Naive B cell (primary cell): ENCODE results near the gene KMT5B. TPM values are rescaled to one million over a fixed set of nuclear protein-coding genes. Genes with fewer than 3 reads are reported as not detected.
A peak's percentile ranks its signal among the peaks of the same experiment; 100 is the strongest.

Experiments used
- ATAC-seq, 2 donors: fragments of 150-1000 bp; cut with Tn5 transposase; 2 replicates each; pipeline ENCODE4 v1.10.0; 2021; ENCODE audit warnings: low read depth in 2 of 2, mild to moderate bottlenecking in 2 of 2, moderate library complexity in 2 of 2
- DNase-seq: peaks from one replicate; pipeline ENCODE4 v3.0.0; 2022
- H3K27ac Mint-ChIP-seq, 6 donors: one replicate each; pipeline ENCODE4 v1.8.0; 2020 to 2022; ENCODE audit warnings: mild to moderate bottlenecking in 6 of 6, mixed read lengths in 6 of 6, moderate library complexity in 5 of 6, inconsistent platforms in 2 of 6
- H3K27me3 Mint-ChIP-seq, 3 donors: one replicate each; pipeline ENCODE4 v1.8.0; 2021 to 2022; ENCODE audit warnings: mixed read lengths in 3 of 3, mild to moderate bottlenecking in 1 of 3
- H3K36me3 Mint-ChIP-seq, 2 donors: one replicate each; pipeline ENCODE4 v1.8.0; 2020 to 2022; ENCODE audit warnings: mixed read lengths in 2 of 2, inconsistent platforms in 1 of 2, mild to moderate bottlenecking in 1 of 2
- H3K4me1 Mint-ChIP-seq, 3 donors: one replicate each; pipeline ENCODE4 v1.8.0; 2020 to 2022; ENCODE audit warnings: mixed read lengths in 3 of 3, inconsistent platforms in 1 of 3, mild to moderate bottlenecking in 1 of 3, moderate library complexity in 1 of 3
- H3K4me3 Mint-ChIP-seq, 8 donors: one replicate each; pipeline ENCODE4 v1.8.0; 2020 to 2022; ENCODE audit warnings: mild to moderate bottlenecking in 8 of 8, mixed read lengths in 8 of 8, moderate library complexity in 8 of 8, inconsistent platforms in 2 of 8
- H3K9me3 Mint-ChIP-seq, 7 donors: one replicate each; pipeline ENCODE4 v1.8.0; 2020 to 2022; ENCODE audit warnings: mixed read lengths in 7 of 7, mild to moderate bottlenecking in 5 of 7, inconsistent platforms in 2 of 7, moderate library complexity in 1 of 7
- polyA plus RNA-seq, 6 donors: library from polyadenylated mRNA; unstranded; fragments of 300-500 nt; fragmentation: Illumina TruSeq; gene quantifications; one replicate each; pipeline ENCODE4 v1.2.3, GENCODE V29; 2021; ENCODE audit warnings: low read depth in 6 of 6

The KMT5B gene
- polyA plus RNA-seq, 6 donors from 2014 or later, result 34.7 to 67.8 (median 46.3) TPM

DNA sequence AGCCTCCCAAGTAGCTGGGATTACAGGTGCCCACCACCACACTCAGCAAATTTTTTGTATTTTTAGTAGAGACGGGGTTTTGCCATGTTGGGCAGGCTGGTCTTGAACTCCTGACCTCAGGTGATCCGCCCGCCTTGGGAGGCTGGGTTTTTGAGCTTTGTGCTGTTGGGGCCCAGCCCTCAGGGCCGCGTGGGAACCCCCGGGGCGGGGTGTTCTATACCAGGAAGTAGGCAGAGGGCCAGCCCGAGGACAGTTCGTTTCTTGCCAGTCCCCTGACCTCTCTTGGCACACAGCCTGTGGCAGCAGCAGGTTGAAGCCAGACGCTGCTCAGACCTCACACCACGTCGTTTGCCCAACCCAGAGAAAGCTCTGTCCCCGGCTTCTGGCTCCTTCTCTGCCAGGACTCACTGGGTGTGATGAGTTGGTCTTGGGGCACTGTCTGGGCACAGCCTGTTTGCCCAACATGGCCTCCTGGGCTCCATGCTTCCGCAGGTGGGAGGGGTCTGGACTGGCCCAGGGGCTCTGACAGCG, 67.0 kb downstream of the KMT5B start:
- Mint-ChIP-seq H3K36me3 (no peaks in the 10 kb centered on the region), H3K27me3 (peaks cover 0 to 14% (median 4%) of the 10 kb centered on the region in 3 donors), H3K4me1 (peaks cover 5 to 14% (median 10%) of the 10 kb centered on the region in 3 donors), H3K4me3 (no peak overlapping the region), H3K9me3 (no peaks in the 10 kb centered on the region), H3K27ac (peak overlapping the region in 1 of 6 donors; percentile 81)
- DNase-seq (no peak), ATAC-seq (no peak)

DNA sequence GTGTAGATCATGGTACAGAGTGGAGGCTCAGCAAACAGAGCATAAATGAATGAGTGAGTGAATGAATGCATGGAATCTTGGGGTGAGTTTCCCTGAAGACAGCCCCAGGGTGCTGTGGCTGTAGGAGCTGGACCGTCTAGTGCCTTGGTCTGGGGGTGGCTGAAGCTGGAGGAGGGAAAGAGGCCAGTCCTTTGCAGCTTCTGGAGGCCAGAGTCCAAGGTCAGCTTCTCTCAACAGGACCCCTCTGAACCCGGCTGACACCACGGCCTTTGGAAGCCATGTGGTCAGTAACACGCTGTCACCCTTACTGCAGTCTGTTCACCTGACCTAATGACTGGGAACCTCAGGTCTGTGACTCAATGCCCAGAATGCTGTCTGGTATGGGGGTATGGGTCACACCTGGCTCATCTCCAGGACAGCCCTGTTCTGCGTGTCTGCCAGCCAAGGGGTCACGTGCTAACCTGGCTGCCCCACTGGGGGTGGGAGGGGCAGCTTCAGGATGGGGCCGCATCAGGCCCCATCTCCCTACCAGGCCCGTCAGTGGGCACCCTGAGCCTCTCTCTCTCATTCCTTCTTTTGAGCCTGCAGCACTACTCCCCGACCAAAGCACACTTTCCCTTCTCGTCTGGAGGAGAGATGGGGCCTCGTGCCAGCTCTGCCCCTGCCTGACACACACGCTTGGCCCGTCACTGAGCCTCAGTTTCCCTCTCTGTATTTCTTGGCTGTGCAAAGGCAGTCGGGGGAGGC, 67.8 kb downstream of the KMT5B start:
- Mint-ChIP-seq H3K9me3 (no peaks in the 10 kb centered on the region), H3K27me3 (peaks cover 0 to 14% (median 4%) of the 10 kb centered on the region in 3 donors), H3K4me1 (peaks cover 5 to 20% (median 14%) of the 10 kb centered on the region in 3 donors), H3K4me3 (no peak overlapping the region), H3K36me3 (no peaks in the 10 kb centered on the region), H3K27ac (no peak overlapping the region)
- DNase-seq, result no peak
- no peak for ATAC-seq

DNA sequence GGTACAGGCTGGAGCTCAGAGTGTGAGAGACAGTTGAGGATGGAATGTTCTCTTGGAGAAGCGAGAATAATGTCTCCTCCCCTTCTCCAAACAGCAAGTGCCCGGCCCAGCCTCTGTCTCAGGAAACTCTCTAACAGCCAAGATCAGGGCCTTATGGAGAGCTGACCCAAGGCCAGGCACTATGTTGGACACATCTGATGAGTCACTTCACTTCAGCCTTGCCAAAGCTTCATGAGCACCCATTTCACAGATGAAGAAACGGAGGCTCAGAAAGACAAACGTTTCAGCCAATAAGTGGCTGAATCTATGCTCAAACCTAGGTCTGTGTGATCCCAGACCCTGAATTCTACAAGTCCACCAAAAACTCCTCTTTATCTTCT, 69.8 kb downstream of the KMT5B start:
- no peak for DNase-seq
- Mint-ChIP-seq H3K27me3 (peaks cover 2 to 16% (median 7%) of the 10 kb centered on the region in 3 donors), H3K36me3 (no peaks in the 10 kb centered on the region), H3K4me1 (peaks cover 5 to 20% (median 14%) of the 10 kb centered on the region in 3 donors), H3K4me3 (no peak overlapping the region), H3K27ac (no peak overlapping the region), H3K9me3 (no peaks in the 10 kb centered on the region)
- ATAC-seq, result no peak

DNA sequence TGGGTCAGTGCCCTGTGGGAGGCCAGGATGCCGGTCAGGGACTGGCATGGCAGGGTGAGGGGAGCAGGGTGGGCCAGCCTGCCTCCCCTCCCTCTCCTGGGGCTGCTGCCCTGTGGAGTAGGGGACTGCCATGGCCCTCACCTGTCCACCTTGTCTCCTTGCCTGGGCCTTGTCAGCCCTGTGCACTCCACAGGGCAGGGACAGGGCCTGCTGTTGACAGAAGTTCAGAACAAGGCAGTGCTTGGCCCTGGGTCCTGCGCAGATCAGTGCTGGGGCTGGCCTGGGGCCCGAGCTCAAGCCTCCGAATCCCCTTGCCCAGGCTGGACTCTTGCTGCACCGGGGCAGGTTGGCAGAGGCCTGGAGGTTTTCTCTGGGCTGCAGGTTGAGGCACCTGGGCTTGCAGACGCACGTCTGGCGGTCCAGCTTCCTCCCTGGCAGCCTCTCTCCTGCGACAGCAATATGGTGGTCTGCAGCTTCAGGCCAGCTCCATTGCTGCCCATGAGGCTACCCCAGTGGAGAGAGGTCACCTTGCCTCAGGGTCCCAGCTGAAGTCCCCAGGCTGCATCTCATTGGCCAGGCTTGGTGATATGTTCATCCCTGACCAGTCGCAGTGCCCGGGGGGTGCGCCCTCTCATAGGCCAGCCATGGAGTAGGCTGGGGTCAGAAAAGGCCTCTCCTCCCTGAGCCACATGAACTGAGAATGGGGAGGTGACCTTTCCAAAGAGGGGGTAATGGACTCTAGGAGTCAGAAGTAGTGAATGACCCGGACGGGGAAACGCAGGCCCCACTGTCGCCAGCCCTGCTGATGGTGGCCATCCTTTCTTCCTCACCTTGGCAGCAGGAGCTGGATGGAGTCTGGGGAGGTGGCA, 70.4 kb downstream of the KMT5B start:
- no peak for ATAC-seq
- Mint-ChIP-seq H3K9me3 (no peaks in the 10 kb centered on the region), H3K27me3 (peaks cover 8 to 22% (median 13%) of the 10 kb centered on the region in 3 donors), H3K36me3 (no peaks in the 10 kb centered on the region), H3K4me3 (peak overlapping the region in 1 of 8 donors; percentile 46), H3K4me1 (peaks cover 5 to 20% (median 14%) of the 10 kb centered on the region in 3 donors), H3K27ac (peak overlapping the region in 2 of 6 donors; percentile 56 to 57)
- DNase-seq, result no peak

DNA sequence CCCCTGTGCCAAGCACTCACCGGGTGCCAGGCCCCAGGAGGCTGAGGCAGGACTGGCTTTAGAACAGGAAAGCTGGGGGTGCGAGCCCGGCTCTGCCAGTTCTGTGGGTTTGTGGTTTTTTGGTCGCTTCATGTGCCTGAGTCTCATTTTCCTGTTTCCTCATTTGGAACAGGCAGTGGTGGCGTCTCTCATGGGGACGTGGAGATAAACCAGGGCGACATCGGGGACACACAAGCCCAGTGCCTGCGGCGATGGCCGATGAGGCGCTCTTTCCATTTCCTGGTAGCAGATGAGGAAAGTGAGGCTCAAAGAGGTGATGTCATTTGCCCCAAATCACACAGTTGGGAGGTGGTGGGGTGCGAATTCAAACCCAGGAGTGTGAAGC, 71.1 kb downstream of the KMT5B start:
- peaks cover 5 to 20% (median 14%) of the 10 kb centered on the region in 3 donors for H3K4me1 Mint-ChIP-seq
- peaks cover 11 to 23% (median 13%) of the 10 kb centered on the region in 3 donors for H3K27me3 Mint-ChIP-seq
- H3K27ac Mint-ChIP-seq, result peak overlapping the region in 3 of 6 donors; percentile 11 to 42 (median 19)
- DNase-seq, result peak; percentile 23
- H3K4me3 Mint-ChIP-seq, result peak overlapping the region in 5 of 8 donors; percentile 10 to 63 (median 54)
- no peaks in the 10 kb centered on the region for H3K9me3 Mint-ChIP-seq
- no peaks in the 10 kb centered on the region for H3K36me3 Mint-ChIP-seq
- peak; percentile 69 to 81 for ATAC-seq

DNA sequence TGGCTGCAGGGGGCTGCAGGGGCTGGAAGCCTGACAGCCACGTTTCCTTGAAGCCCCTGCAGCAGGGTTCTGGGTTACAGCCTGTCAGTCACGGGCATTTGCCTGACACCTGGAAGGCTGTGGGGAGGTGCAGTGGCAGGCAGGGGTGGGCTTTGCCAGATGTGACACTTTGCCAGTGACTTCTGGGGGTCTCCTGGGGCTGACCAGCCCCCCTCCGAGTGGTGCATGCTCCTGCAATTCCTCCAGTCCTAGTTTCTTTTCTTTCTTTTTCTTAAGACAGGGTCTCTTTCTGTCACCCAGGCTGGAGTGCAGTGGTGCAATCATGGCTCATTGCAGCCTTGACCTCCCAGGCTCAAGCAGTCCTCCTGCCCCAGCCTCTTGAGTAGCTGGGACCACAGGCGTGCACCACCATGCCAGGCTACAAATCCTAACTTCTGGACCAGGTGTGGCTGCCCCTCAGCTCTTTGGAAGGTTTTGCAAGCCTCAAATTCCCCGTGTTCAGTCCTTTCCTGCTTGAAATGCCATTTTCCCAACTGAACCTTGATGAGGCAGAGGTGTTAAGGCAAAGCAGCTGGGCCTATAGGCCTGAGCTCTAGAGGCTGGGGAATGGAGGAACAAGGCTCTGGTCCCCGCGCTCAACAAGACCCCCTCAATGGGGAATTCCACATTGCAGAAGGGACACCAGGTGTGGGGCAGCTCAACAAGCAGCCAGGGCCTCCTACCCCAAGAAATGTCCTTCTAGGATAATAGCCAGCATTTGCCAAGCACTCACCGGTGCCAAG, 71.7 kb downstream of the KMT5B start:
- Mint-ChIP-seq H3K4me3 (peak overlapping the region in 6 of 8 donors; percentile 10 to 75 (median 56)), H3K4me1 (peaks cover 5 to 20% (median 14%) of the 10 kb centered on the region in 3 donors), H3K36me3 (no peaks in the 10 kb centered on the region), H3K27me3 (peaks cover 11 to 23% (median 13%) of the 10 kb centered on the region in 3 donors), H3K9me3 (no peaks in the 10 kb centered on the region), H3K27ac (no peak overlapping the region)
- DNase-seq, result no peak
- peak; percentile 55 to 56 for ATAC-seq

DNA sequence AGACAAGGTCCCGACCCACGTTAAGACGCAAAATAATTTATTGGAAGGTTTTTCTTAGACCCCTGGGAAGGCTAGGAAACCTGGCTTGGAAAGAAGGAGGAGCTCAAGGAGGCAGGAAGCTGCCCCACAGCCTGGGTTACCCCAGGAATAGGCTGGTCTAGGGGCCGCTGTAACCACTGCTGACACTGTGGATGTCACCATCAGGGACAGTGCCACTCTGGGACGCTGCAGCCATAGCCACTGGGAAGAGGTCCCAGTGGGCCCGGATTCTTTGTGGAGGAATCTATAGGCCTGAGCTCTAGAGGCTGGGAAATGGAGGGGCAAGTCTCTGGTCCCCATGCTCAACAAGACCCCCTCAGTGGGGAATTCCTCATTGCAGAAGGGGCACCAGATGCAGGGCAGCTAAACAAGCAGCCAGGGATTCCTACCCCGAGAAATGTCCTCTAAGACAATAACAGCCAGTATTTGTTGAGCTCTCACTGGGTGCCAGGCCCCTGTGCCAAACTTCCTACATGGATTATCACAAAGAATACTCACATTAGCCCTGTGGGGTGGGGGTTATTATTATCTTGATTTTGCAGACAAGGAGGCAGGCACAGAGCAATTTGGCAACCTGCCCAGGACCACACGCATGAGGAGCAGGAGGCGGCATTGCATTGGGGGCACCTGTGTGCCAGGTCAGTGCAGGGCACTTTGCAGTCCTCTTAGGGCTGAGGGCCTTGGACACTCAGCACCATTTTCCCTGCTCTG, 72.4 kb downstream of the KMT5B start:
- H3K27me3 Mint-ChIP-seq, result peaks cover 11 to 25% (median 17%) of the 10 kb centered on the region in 3 donors
- H3K36me3 Mint-ChIP-seq, result no peaks in the 10 kb centered on the region
- ATAC-seq, result no peak
- peaks cover 5 to 20% (median 14%) of the 10 kb centered on the region in 3 donors for H3K4me1 Mint-ChIP-seq
- H3K27ac Mint-ChIP-seq, result no peak overlapping the region
- H3K4me3 Mint-ChIP-seq, result no peak overlapping the region
- no peak for DNase-seq
- no peaks in the 10 kb centered on the region for H3K9me3 Mint-ChIP-seq

DNA sequence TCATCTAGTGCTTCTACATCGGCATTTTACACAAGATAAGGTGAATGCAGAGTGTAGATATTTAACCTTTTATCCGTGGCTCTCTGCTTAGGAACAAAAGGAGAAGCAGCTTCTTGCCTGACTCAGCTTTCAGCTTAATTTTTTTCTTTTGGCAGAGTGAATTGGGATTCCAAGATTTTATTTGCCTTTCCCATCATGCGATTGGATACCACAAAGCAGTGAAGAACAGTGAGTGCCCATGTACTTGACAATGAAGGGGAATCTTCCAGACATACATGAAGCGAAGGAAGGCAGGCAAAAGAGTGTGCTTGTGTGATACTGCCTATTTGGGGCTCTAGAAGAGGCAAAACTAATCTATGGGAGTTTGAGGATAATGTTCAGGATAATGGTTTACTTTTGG, 74.9 kb downstream of the KMT5B start:
- H3K27me3 Mint-ChIP-seq, result peaks cover 11 to 26% (median 17%) of the 10 kb centered on the region in 3 donors
- H3K4me3 Mint-ChIP-seq, result no peak overlapping the region
- H3K36me3 Mint-ChIP-seq, result no peaks in the 10 kb centered on the region
- DNase-seq, result no peak
- ATAC-seq, result no peak
- H3K9me3 Mint-ChIP-seq, result peaks cover 0 to 7% (median 0%) of the 10 kb centered on the region in 7 donors
- no peak overlapping the region for H3K27ac Mint-ChIP-seq
- H3K4me1 Mint-ChIP-seq, result peaks cover 5 to 20% (median 14%) of the 10 kb centered on the region in 3 donors

DNA sequence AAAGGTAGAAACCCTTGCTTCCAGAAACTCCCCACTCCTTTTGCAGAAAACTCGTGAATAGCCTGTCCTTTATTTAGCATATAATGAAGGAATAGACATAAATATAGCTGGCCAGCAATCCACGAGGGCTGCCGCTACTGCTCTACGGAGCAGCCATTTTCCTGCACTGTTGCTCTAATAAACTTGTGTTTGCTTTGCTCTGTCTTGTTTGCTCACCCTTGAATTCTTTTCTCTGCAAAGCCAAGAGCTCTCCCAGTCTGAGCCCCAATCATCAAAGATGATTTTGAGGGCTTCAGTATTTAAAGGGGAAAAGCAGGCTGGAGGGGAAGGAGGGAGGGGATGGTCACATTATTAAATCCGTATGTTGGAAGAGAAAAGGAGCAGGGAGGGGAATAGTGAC, 75.3 kb downstream of the KMT5B start:
- Mint-ChIP-seq H3K9me3 (peaks cover 0 to 8% (median 2%) of the 10 kb centered on the region in 7 donors), H3K4me3 (no peak overlapping the region), H3K27ac (no peak overlapping the region), H3K4me1 (peaks cover 5 to 20% (median 14%) of the 10 kb centered on the region in 3 donors), H3K36me3 (peaks cover 0 to 2% of the 10 kb centered on the region in 2 donors), H3K27me3 (peaks cover 11 to 26% (median 17%) of the 10 kb centered on the region in 3 donors)
- DNase-seq (no peak), ATAC-seq (no peak)

DNA sequence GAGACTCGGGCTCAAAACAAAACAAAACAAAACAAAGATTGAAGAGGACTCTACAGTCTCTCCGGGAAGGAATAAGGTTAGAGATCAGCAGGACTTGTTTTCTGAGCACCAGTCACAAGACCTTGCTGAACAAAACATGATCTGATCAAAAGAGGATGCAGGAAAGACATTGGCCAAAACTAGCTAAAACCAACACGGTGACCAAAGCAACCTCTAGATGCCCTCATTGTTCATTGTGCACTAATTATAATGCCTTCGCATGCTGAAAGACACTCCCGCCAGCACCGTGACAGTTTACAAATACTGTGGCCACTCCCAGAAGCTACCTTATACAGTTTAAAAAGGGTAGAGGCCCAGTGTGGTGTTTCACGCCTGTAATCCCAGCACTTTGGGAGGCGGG, 76.2 kb downstream of the KMT5B start:
- peaks cover 0 to 12% of the 10 kb centered on the region in 2 donors for H3K36me3 Mint-ChIP-seq
- H3K27ac Mint-ChIP-seq, result no peak overlapping the region
- H3K4me1 Mint-ChIP-seq, result peaks cover 8 to 13% (median 11%) of the 10 kb centered on the region in 3 donors
- no peak overlapping the region for H3K4me3 Mint-ChIP-seq
- peaks cover 4 to 17% (median 10%) of the 10 kb centered on the region in 7 donors for H3K9me3 Mint-ChIP-seq
- H3K27me3 Mint-ChIP-seq, result peaks cover 13 to 27% (median 19%) of the 10 kb centered on the region in 3 donors
- ATAC-seq (no peak), DNase-seq (no peak)

DNA sequence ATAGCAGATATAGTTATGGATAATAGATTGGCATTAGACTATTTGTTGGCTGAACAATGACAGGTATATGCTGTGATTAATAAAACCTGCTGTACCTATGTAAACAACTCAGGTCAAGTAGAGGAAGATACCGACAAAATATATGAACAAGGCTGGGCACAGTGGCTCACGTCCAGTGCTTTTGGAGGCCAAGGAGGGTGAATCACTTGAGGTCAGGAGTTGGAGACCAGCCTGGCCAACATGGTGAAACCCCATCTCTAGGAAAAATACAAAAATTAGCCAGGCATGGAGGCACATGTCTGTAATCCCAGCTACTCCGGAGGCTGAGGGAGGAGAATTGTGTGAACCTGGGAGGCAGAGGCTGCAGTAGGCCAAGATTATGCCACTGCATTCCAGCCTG, 77.9 kb downstream of the KMT5B start:
- Mint-ChIP-seq H3K27me3 (peaks cover 12 to 26% (median 20%) of the 10 kb centered on the region in 3 donors), H3K4me3 (no peak overlapping the region), H3K27ac (peak overlapping the region in 2 of 6 donors; percentile 24 to 78), H3K4me1 (peaks cover 0 to 3% (median 0%) of the 10 kb centered on the region in 3 donors), H3K9me3 (peaks cover 4 to 20% (median 10%) of the 10 kb centered on the region in 7 donors), H3K36me3 (peaks cover 0 to 15% of the 10 kb centered on the region in 2 donors)
- ATAC-seq (no peak), DNase-seq (no peak)

DNA sequence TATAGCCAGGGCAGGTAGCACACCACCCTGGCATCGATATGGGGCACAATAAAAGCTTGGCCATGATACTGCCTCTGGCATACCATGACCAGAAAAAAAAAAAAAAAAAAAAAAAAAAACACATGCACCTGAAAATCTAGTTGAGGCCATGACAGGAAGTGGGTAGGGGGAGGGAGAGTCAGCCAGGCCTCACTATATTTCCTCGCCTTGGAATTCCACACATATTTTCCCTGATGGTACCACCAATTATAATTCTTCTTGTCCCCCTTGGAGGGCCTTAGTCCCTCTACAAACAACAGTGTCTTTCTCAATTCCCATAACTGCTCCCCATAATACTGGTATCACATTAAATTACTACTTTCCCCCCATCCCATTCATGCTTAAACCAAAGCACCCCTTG, 79.3 kb downstream of the KMT5B start:
- ATAC-seq, result no peak
- H3K9me3 Mint-ChIP-seq, result peaks cover 4 to 20% (median 10%) of the 10 kb centered on the region in 7 donors
- H3K4me3 Mint-ChIP-seq, result no peak overlapping the region

More for the DNA sequence above, 79.3 kb downstream of the KMT5B start:
- Mint-ChIP-seq H3K27me3 (peaks cover 25 to 39% (median 34%) of the 10 kb centered on the region in 3 donors), H3K27ac (no peak overlapping the region), H3K4me1 (peaks cover 3 to 4% (median 4%) of the 10 kb centered on the region in 3 donors), H3K36me3 (peaks cover 0 to 24% of the 10 kb centered on the region in 2 donors)
- no peak for DNase-seq
